HG03064 (cell line): ENCODE results near the gene NDUFAF4.

ENCODE experiments used
- ATAC-seq: cut with Tn5 transposase; IDR thresholded peaks from one replicate; pipeline ENCODE4 v1.9.1; 2021; ENCODE audit warnings: low read depth; ENCODE audit not compliant: unreplicated experiment

The NDUFAF4 gene

GRCh38 chr6:96897396-96898240, at the start of gene NDUFAF4:
TSS of gene NDUFAF4 (minus strand) at chr6:96897891. CDS start at chr6:96897801, 90 bp downstream.
- peak; percentile 93 for ATAC-seq

GRCh38 chr6:96947055-96947454, 49.4 kb upstream of the NDUFAF4 start:
- ATAC-seq: peak; percentile 80

- no peak for ATAC-seq
Observed at GRCh38 chr6:96943555-96944215, 46.0 kb upstream of the NDUFAF4 start.

DNA sequence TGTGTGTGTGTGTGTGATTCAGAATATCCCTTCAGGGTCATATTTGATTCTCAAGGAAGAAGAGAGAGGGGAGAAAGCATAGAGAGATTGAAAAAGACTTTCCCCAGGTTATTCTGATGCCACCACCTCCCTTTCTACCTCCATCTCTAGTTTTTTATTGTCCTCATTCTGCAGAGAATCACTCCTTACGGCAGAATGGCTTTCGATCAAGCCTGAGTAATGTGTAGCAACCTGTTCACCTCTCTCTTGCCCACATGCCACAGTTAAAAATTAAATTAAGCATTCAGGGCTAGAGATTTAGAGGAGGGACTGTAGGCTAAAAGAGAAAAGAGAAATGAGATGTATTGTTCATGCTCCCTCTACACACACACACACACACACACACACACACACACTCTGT, 45.0 kb upstream of the NDUFAF4 start:
- ATAC-seq: no peak

- no peak for ATAC-seq
Observed at GRCh38 chr6:96940322-96940721, 42.6 kb upstream of the NDUFAF4 start.

DNA sequence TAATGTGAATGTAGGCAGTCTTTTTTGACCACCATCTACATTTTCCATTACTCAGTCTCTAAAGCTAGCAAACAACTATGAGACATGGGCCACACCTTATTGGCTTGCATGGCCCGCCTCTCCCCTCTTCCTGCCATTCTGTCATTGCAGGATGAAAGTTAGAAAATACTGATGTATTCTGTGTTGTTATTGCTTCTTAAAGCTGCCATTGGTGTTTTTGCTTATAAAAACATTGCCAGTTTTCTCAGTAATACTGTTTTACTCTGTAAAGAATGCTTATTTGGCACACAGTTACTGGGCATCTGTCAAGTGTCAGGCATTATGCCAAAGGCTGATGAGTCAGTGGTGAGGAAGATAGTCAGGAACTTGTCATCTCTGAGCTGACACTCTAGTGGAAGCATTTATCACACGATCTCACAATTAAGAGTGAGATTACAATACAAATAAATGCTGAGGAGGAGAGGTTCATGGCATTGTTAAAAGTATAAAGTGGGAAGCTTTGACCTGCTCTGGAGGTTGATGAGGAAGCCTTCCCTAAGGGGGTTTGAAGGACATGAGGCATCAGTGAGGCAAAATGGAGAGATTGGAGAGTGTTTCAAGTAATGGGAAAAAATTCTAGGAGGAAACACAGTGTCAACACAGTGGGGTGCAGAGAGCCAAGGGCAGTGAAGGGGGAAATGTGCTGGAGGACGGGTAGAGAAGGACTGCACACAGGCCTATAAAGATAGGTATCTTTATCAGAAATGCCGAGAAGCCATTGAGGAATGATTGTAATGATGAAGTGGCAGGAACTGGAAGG, 41.5 kb upstream of the NDUFAF4 start:
- ATAC-seq: no peak

DNA sequence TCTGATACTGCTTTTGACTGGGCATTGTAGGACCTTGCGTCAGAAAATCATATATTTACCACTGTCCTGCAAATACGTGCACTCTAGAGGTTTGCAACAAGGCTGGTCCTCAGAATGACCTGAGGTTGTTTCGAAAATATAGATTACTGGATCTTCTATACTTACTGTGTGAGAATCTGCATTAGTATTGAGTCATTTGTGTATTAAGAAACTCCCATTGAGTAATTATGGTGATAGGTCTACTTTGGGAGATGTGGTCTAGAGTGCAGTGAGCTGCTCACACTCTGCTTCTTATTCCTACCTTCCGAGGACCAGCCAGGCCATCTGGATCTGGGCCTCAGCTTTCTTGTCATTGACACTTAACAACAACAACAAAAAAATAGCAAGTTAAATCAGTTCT, 36.4 kb upstream of the NDUFAF4 start:
- ATAC-seq: no peak

DNA sequence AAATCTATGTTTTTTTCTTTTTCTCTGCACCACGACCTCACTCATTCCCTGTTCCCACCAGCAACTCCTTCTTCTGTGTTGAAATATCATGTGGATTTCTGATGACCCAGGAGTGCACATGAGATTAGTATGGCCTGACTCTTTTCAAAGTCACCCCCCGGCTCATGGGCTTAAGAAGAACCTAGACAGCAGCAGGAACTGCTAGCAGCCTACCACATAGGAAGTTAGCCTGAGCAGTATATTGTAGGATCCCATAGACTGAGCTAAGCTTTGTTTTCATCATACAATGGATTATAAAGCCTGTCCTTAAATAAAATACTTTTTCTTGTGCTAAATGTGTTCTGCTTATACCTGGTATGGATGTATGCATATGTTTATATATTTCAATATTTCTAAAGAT, 33.5 kb upstream of the NDUFAF4 start:
- ATAC-seq: no peak

DNA sequence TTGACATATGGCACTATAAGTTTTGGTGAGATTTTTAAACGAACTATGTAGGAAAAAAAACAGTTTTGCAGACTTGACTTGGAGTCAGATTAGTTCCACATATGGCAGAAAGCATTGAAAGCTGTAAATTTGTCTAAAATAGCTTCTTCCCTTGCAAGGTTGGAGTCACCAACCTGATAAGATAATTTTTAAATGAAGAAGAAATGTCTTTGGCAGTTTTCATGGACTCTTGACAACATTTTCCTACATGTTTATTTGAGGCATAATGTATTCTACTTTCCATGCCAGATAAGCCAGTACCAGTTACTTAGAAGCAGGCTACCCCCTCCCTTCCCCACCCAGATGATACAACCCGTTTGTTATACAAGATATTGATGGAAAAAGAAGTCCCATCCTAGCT, 32.0 kb upstream of the NDUFAF4 start:
- no peak for ATAC-seq

DNA sequence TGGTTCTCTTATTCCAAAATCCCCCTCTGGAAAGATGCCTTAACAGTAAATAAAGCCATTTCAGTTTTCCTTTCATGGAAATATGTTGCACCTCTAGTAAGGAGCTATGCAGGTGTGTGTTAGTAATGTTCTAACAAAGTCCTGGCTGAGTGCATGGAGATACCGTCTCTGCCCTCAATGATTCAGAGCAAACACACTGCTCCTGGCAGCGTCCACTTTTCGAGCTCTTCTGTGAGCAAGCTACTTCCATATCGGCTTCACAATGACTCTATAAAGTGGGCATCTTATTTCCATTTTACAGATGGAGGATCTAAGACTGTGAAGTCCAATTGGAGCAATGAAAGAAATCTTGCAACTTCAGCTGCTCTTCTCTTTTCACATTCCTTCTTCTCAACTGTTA, 30.0 kb upstream of the NDUFAF4 start:
- no peak for ATAC-seq

DNA sequence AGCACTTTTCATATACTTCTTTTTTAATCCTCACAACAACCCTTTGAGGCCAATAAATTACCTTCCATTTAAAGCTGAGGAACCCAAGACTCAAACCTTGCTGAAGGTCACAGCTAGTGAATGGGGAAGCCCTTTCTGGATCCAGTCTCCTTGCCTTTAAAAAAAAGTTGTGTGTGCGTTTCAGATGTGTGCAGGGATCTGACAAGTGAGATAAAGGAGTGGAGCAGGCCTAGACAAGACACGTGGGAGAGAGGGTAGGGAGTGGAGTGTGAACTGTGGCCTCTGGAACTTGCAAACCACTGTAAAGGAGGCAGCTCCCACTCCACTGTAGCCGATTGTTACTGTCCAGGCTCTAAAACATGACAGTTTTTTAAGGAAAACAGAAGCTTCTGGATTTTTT, 28.7 kb upstream of the NDUFAF4 start:
- no peak for ATAC-seq

DNA sequence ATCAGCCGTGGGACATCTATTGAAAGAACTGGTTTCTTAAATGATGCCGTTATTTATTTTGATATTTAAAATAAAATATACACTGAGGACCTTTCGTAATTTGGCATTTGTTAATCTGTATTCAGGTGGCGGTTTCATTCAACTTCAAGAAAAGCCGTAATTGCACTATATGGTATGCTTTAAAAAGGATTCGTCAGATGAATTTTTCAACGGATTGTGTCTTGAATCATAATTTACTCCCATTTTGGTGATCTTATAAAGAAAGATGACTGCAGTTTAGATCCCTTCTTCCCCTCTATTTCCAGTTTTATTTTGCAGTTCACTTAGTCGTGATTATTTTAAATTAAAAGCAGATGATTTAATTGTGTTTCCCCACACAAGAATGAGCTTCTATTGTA, 27.6 kb upstream of the NDUFAF4 start:
- no peak for ATAC-seq

GRCh38 chr6:96923871-96924493, 26.3 kb upstream of the NDUFAF4 start:
- ATAC-seq: peak; percentile 80

DNA sequence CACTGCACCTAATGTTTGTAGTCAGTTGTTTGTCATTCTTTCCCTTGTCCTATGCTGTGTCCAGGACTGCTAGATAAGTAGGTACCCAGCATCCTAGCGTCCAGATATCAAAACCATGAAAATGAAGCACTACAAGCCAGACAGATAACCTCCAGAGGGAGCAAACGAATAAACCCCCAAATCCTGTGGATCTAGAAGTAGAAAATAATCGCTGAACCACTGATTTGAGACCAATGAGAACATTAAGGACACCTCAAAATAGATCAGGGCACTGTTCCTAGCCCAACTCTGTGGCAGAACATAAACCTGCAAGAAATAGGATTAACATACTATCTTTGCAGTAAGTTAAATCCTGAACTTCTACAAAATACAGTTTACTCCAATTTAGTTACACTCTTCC, 25.7 kb upstream of the NDUFAF4 start:
- ATAC-seq: no peak

GRCh38 chr6:96917098-96917497, 19.4 kb upstream of the NDUFAF4 start:
- no peak for ATAC-seq

GRCh38 chr6:96913621-96914020, 15.9 kb upstream of the NDUFAF4 start:
- ATAC-seq: no peak

GRCh38 chr6:96911751-96912150, 14.1 kb upstream of the NDUFAF4 start:
- no peak for ATAC-seq

DNA sequence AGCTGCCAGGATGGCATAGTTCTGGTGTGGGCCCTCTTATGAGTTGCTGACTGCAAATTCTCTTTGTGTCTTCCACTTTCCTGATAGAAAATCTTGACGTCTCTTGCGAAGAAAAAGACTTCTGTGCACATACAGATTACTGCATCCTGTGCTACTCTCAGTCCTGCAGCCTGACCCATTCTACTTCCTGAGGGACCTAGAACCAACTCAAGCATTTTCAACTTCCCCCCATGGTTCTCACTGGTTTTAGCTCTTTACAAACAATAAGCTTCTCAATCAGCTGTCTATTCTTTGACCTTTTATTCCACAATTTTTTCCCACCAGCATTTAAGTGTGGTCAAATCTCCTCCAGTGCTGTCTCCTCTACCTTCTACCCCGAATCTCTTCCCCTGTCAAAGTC, 13.5 kb upstream of the NDUFAF4 start:
- no peak for ATAC-seq

- no peak for ATAC-seq
Observed at GRCh38 chr6:96909811-96910210, 12.1 kb upstream of the NDUFAF4 start.

DNA sequence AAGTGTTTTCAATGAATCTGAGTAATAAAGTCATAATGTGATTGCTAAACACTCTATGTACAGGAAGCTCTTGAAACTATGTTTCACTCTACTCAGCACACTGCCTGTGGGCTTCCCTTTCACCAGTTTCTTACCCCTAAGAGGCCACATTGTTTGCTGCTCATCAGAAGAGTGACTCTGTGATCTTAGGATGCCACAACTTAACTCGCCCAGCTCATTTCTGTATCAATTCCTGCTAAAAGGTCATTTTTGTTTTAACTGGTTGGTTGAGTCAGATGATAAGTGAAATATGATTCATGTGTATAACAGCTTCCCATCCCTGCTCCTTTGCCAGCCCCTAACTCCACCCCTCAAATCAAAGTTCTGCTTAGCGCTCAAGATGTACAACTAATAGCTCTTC, 9.8 kb upstream of the NDUFAF4 start:
- peak; percentile 95 for ATAC-seq

- no peak for ATAC-seq
Observed at GRCh38 chr6:96900873-96901272, 3.2 kb upstream of the NDUFAF4 start.
